Measurements from ENCODE around the gene SLX9. TPM values are rescaled to one million over a fixed set of nuclear protein-coding genes. Genes with fewer than 3 reads are reported as not detected.

SLX9 gene
- polyA plus RNA-seq, 1 of the 3 experiments (the other 2 are of a cell fraction) = 42.9 TPM

- Histone ChIP-seq H3K4me1 (ENCODE audit: control insufficient read depth in 1 of 2, insufficient read depth in 2 of 2, low read depth in 1 of 2, low read length in 1 of 2) (no peaks in the 10 kb centered on the region), H3K36me3 (replicated peaks in 1 of 2; ENCODE audit: control insufficient read depth in 1 of 2, insufficient read depth in 2 of 2, low read length in 1 of 2) (no peaks in the 10 kb centered on the region), H3K27ac (ENCODE audit: low read depth in 2 of 2, low read length in 1 of 2) (no peak overlapping the region), H3K4me3 (ENCODE audit: low read depth in 2 of 2, low read length in 1 of 2) (no peak overlapping the region), H3K9me3 (no peaks in the 10 kb centered on the region), H3K27me3 (ENCODE audit: insufficient read depth) (peaks cover 8% of the 10 kb centered on the region; the same call in 1 of the 2 replicates), H2AFZ (ENCODE audit: low read depth) (no peak overlapping the region), H4K20me1 (ENCODE audit: insufficient read depth) (no peaks in the 10 kb centered on the region), H3K9ac (no peak overlapping the region), H3K79me2 (ENCODE audit: insufficient read depth) (no peaks in the 10 kb centered on the region), H3F3A (replicated peaks; ENCODE audit: insufficient read depth) (peaks cover 7% of the 10 kb centered on the region), H3K4me2 (no peak overlapping the region), H3K9me2 (no peaks in the 10 kb centered on the region)
- 80% methylated on average over 26 of the region's 27 CpGs for WGBS (ENCODE audit: low lambda C conversion rate)
- DNase-seq = no peak
- CTCF ChIA-PET = interaction anchor here (1.2 kb wide), 1 partner anchor 8 kb away, joined by 4 read pairs; no protein-coding TSS in a partner anchor
- POLR2A ChIA-PET = no interaction called here
- TF ChIP-seq YY1 (IDR thresholded peaks at IDR 0.05; ENCODE audit: low read depth) = no peak
- no peak for TF ChIP-seq ZBTB33 (IDR thresholded peaks at IDR 0.05; ENCODE audit: borderline replicate concordance, low read depth)
- TF ChIP-seq GATA2 (CRISPR knock-in tag; IDR thresholded peaks at IDR 0.05) = no peak
- no peak for TF ChIP-seq MEF2A (IDR thresholded peaks at IDR 0.05; ENCODE audit: borderline replicate concordance, low read depth)
- no peak for TF ChIP-seq NRF1 (IDR thresholded peaks at IDR 0.05; ENCODE audit: low read depth, low read length)
Measured at GRCh38 chr21:44901391-44902074, 38.3 kb upstream of the SLX9 start.

- 83% methylated on average over 30 of the region's 30 CpGs for WGBS (ENCODE audit: low lambda C conversion rate)
- H3K4me3 ChIP-seq (ENCODE audit: low read depth in 2 of 2, low read length in 1 of 2) = no peak overlapping the region
- H2AFZ ChIP-seq (ENCODE audit: low read depth) = no peak overlapping the region
- TF ChIP-seq PBX3 (IDR thresholded peaks at IDR 0.05) (no peak), MAX (IDR thresholded peaks at IDR 0.05; ENCODE audit: low read depth) (no peak), EP300 (IDR thresholded peaks at IDR 0.05; ENCODE audit: borderline replicate concordance in 1 of 2, low read depth in 1 of 2, low read length in 1 of 2) (no peak), RXRA (IDR thresholded peaks at IDR 0.05; ENCODE audit: borderline replicate concordance, low read depth) (no peak), IRF3 (IDR thresholded peaks at IDR 0.05; ENCODE audit: low read depth, low read length) (no peak), YY1 (IDR thresholded peaks at IDR 0.05; ENCODE audit: low read depth) (no peak), TCF12 (IDR thresholded peaks at IDR 0.05) (no peak), NRF1 (IDR thresholded peaks at IDR 0.05; ENCODE audit: low read depth, low read length) (no peak), ELF1 (IDR thresholded peaks at IDR 0.05) (no peak), RCOR1 (IDR thresholded peaks at IDR 0.05; ENCODE audit: low read length) (no peak), GABPA (IDR thresholded peaks at IDR 0.05; ENCODE audit: low read depth) (no peak), SMC3 (IDR thresholded peaks at IDR 0.05; ENCODE audit: low read depth, low read length) (no peak), MEF2A (IDR thresholded peaks at IDR 0.05; ENCODE audit: borderline replicate concordance, low read depth) (no peak), TEAD4 (IDR thresholded peaks at IDR 0.05; ENCODE audit: borderline replicate concordance, insufficient read depth) (no peak), GATA2 (CRISPR knock-in tag; IDR thresholded peaks at IDR 0.05) (no peak), USF1 (IDR thresholded peaks at IDR 0.05; ENCODE audit: borderline replicate concordance, low read depth) (no peak), SIN3A (IDR thresholded peaks at IDR 0.05; ENCODE audit: borderline replicate concordance, low read depth, low read length) (no peak), EZH2phosphoT487 (IDR thresholded peaks at IDR 0.05; ENCODE audit: borderline replicate concordance, low read depth) (no peak)
- no peaks in the 10 kb centered on the region for H3K9me3 ChIP-seq
- no peaks in the 10 kb centered on the region for H3K36me3 ChIP-seq (replicated peaks in 1 of 2; ENCODE audit: control insufficient read depth in 1 of 2, insufficient read depth in 2 of 2, low read length in 1 of 2)
- DNase-seq = no peak
- ChIA-PET CTCF (interaction anchor here (1.2 kb wide), 1 partner anchor 7 kb away, joined by 4 read pairs; no protein-coding TSS in a partner anchor), POLR2A (no interaction called here)
- no peaks in the 10 kb centered on the region for H3K9me2 ChIP-seq
- no peak overlapping the region for H3K27ac ChIP-seq (ENCODE audit: low read depth in 2 of 2, low read length in 1 of 2)
- H3K27me3 ChIP-seq (ENCODE audit: insufficient read depth) = peaks cover 8% of the 10 kb centered on the region; the same call in 1 of the 2 replicates
- no peaks in the 10 kb centered on the region for H4K20me1 ChIP-seq (ENCODE audit: insufficient read depth)
- no peaks in the 10 kb centered on the region for H3K4me1 ChIP-seq (ENCODE audit: control insufficient read depth in 1 of 2, insufficient read depth in 2 of 2, low read depth in 1 of 2, low read length in 1 of 2)
- peaks cover 7% of the 10 kb centered on the region for H3F3A ChIP-seq (replicated peaks; ENCODE audit: insufficient read depth)
- no peak overlapping the region for H3K4me2 ChIP-seq
- H3K9ac ChIP-seq = no peak overlapping the region
- no peaks in the 10 kb centered on the region for H3K79me2 ChIP-seq (ENCODE audit: insufficient read depth)
Measured at GRCh38 chr21:44902268-44903049, 37.4 kb upstream of the SLX9 start.

All from SK-N-SH (cell line).